GM12873 (cell line): ENCODE data around the gene PA2G4.

Source experiments
- TF ChIP-seq, protein P1 (sequence below): IDR thresholded peaks from 2 replicates; pipeline ENCODE4 v1.5.1; 2012; ENCODE audit warnings: low read depth, mild to moderate bottlenecking, moderate library complexity, low read length, control low read depth; ENCODE audit not compliant: insufficient read depth; ENCODE audit errors: missing control alignments

Gene PA2G4

DNA sequence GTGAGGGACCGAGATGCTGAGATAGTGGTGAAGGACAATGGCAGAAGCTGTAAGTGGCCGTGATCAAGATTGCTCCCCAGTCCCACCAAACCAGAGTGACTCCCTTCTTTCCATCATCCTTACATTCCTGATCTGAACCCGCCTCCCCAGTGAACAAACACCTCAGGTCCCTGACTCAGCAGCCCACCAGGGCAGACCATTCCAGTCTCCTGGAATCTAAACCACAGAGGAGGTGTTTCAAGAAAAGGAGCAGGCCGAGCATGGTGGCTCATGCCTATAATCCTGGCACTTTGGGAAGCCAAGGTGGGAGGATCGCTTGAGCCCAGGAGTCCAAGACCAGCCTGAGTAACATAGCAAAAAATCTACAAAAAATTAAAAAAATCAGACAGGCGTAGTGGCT is 17.8 kb upstream of the PA2G4 start:
- TF ChIP-seq, protein P1, sequence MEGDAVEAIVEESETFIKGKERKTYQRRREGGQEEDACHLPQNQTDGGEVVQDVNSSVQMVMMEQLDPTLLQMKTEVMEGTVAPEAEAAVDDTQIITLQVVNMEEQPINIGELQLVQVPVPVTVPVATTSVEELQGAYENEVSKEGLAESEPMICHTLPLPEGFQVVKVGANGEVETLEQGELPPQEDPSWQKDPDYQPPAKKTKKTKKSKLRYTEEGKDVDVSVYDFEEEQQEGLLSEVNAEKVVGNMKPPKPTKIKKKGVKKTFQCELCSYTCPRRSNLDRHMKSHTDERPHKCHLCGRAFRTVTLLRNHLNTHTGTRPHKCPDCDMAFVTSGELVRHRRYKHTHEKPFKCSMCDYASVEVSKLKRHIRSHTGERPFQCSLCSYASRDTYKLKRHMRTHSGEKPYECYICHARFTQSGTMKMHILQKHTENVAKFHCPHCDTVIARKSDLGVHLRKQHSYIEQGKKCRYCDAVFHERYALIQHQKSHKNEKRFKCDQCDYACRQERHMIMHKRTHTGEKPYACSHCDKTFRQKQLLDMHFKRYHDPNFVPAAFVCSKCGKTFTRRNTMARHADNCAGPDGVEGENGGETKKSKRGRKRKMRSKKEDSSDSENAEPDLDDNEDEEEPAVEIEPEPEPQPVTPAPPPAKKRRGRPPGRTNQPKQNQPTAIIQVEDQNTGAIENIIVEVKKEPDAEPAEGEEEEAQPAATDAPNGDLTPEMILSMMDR: no peak

DNA sequence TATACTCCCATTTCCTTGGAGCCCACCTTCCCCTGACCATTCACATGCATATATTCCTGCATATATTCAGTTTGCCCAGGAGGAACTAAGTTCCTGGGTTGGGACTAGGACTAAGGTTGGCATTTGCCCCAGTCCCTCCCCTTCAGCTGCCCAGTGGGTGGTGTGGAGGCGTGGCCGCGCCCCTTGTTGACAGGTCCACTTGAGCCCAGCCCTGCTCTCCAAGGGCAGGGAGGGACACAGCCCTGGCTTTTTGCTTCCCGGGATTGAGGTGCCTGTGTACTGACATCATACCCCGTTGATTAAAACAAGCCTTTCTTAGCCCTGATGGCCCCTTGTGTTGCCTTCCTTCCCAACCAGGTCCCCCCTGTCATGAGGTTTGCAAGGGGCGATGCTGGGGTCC is 17.1 kb upstream of the PA2G4 start:
- TF ChIP-seq, protein P1: no peak

DNA sequence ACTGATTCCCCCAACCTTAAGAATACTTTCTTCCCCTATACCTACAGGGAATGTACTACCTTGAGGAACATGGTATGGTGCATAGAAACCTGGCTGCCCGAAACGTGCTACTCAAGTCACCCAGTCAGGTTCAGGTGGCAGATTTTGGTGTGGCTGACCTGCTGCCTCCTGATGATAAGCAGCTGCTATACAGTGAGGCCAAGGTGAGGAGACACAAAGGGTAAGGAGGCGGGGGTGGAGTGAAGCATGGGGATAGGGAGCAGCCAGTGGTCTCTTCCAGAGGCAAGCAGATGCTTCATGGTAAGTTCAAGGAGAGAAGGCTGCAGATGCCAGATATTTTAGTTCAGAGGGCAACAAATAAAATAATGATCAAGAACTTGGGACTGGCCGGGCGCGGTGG is 6.6 kb upstream of the PA2G4 start:
- TF ChIP-seq, protein P1: no peak

DNA sequence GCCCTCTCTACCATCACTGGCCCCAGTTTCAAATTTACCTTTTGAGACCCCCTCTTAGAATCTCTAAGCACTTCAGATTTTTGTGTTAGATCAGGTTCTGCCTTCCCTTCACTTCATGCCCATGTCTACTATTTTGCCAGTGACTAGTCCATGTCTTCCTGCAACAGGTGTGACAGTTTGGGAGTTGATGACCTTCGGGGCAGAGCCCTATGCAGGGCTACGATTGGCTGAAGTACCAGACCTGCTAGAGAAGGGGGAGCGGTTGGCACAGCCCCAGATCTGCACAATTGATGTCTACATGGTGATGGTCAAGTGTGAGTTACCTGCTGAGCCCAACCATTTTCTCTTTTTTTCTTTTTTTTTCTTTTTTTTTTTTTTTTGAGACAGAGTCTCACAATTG is 5.8 kb upstream of the PA2G4 start:
- TF ChIP-seq, protein P1: no peak

DNA sequence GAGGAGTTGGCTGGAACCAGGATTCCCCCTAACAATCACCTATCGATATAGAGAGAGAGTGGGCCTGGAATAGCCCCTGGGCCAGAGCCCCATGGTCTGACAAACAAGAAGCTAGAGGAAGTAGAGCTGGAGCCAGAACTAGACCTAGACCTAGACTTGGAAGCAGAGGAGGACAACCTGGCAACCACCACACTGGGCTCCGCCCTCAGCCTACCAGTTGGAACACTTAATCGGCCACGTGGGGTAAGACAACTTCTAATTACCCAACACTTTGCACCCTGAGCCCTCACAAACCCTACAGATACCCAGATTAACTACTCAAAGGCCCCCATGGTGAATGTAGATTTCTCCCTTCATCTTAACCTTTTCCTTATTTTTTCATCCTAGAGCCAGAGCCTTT is 4.6 kb upstream of the PA2G4 start:
- TF ChIP-seq, protein P1: no peak

DNA sequence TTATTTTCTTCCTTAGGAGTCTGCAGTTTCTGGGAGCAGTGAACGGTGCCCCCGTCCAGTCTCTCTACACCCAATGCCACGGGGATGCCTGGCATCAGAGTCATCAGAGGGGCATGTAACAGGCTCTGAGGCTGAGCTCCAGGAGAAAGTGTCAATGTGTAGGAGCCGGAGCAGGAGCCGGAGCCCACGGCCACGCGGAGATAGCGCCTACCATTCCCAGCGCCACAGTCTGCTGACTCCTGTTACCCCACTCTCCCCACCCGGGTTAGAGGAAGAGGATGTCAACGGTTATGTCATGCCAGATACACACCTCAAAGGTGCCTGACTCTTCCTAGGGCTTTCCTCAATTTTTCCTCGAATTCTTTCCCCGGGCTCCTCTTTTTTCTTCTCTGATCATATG is 3.3 kb upstream of the PA2G4 start:
- TF ChIP-seq, protein P1: no peak

DNA sequence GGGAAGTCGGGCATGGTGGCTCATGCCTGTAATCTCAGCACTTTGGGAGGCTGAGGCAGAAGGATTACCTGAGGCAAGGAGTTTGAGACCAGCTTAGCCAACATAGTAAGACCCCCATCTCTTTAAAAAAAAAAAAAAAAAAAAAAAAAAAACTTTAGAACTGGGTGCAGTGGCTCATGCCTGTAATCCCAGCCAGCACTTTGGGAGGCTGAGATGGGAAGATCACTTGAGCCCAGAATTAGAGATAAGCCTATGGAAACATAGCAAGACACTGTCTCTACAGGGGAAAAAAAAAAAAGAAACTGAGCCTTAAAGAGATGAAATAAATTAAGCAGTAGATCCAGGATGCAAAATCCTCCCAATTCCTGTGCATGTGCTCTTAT is 1.7 kb upstream of the PA2G4 start:
- TF ChIP-seq, protein P1: no peak
